NCI-H2196 treated with DMSO at 0.1 percent for 48 hours (cell line): ENCODE measurements around the gene ACTR1A.

ENCODE experiments used
- DNase-seq: peaks from one replicate; lab custom pipeline; 2025; ENCODE audit not compliant: unreplicated experiment; lab: John Stamatoyannopoulos, UW

Gene ACTR1A

GRCh38 chr10:102491136-102491535 lies 11.4 kb downstream of the ACTR1A start:
- DNase-seq: no peak

- no peak for DNase-seq
These were observed 17.3 kb downstream of the ACTR1A start for GRCh38 chr10:102485093-102485784.

GRCh38 chr10:102484021-102484420 lies 18.5 kb downstream of the ACTR1A start:
- DNase-seq: no peak

GRCh38 chr10:102480396-102480795 lies 22.1 kb downstream of the ACTR1A start:
- no peak for DNase-seq

- no peak for DNase-seq
These were observed 22.9 kb downstream of the ACTR1A start for GRCh38 chr10:102479651-102480050.

GRCh38 chr10:102476466-102477141 lies 25.9 kb downstream of the ACTR1A start:
- no peak for DNase-seq

- DNase-seq: no peak
These were observed 27.0 kb downstream of the ACTR1A start for GRCh38 chr10:102475451-102476040.

GRCh38 chr10:102473445-102474331 lies 28.8 kb downstream of the ACTR1A start:
- no peak for DNase-seq

GRCh38 chr10:102470579-102471546 lies 31.6 kb downstream of the ACTR1A start:
- no peak for DNase-seq

- DNase-seq: no peak
These were observed 33.8 kb downstream of the ACTR1A start for GRCh38 chr10:102468683-102469082.

GRCh38 chr10:102467971-102468438 lies 34.5 kb downstream of the ACTR1A start:
- no peak for DNase-seq

- no peak for DNase-seq
These were observed 35.2 kb downstream of the ACTR1A start for GRCh38 chr10:102467318-102467717.

GRCh38 chr10:102465466-102465865 lies 37.0 kb downstream of the ACTR1A start:
- DNase-seq: no peak

GRCh38 chr10:102463983-102464382 lies 38.5 kb downstream of the ACTR1A start:
- DNase-seq: no peak

- DNase-seq: no peak
These were observed 39.9 kb downstream of the ACTR1A start for GRCh38 chr10:102462512-102463054.

GRCh38 chr10:102461187-102462054 lies 41.1 kb downstream of the ACTR1A start:
- DNase-seq: peak; percentile 61

- no peak for DNase-seq
These were observed 41.7 kb downstream of the ACTR1A start for GRCh38 chr10:102460836-102461186.

- DNase-seq: no peak
These were observed 43.9 kb downstream of the ACTR1A start for GRCh38 chr10:102458656-102459055.

- DNase-seq: no peak
These were observed 44.8 kb downstream of the ACTR1A start for GRCh38 chr10:102457591-102458150.
